Measurements from ENCODE around the gene PTPRO.

- no peak for TF ChIP-seq POLR2A (IDR thresholded peaks at IDR 0.05)
- TF ChIP-seq CTCF (IDR thresholded peaks at IDR 0.05), result no peak
- no peak for TF ChIP-seq POLR2AphosphoS5 (IDR thresholded peaks at IDR 0.05)
- no peak for TF ChIP-seq EP300 (IDR thresholded peaks at IDR 0.05)
These were observed 258.7 kb downstream of the PTPRO start for GRCh38 chr12:15581006-15581405.
